ENCODE measurements around the gene SAV1.

Gene SAV1

GRCh38 chr14:50605766-50606165 lies 62.3 kb downstream of the SAV1 start:
- no peak for DNase-seq

DNA sequence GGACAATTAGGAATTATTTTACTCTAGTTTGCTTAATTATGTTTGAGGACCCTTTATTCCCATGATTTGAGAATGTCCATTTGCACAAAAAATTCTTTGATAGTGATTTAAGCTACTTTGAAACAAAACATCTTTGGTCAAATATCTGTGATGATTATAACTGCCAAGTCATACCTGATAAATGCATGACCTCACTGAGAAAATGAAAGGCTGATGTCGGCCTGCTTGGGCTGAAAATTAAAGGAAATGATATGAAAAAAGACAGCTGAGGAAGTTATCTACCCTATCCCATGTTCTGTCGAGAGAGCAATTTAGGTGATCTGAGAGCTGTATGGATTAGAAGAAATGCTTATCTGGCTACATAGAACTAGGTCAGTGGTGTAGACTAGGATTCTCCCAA lies 64.5 kb downstream of the SAV1 start:
- no peak for DNase-seq

DNA sequence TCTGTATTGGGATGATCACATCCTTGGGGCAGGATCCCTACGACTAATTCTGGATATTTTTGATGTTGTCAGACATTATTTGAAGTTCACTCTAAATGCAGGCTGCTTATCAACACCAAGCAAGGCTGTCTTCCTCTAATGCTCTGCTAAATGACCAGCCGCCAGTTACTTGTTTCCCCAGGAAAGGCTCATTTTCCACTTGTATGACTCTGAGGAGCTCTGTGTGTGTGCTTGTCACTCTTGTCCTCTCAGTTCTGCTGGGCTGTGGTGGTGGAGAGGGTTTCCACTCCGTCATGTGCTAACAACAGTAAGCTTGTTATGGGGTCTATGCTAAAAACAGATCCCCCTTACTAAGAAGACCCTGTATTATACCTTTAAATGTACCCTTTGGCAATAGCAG lies 66.1 kb downstream of the SAV1 start:
- DNase-seq, result no peak

DNA sequence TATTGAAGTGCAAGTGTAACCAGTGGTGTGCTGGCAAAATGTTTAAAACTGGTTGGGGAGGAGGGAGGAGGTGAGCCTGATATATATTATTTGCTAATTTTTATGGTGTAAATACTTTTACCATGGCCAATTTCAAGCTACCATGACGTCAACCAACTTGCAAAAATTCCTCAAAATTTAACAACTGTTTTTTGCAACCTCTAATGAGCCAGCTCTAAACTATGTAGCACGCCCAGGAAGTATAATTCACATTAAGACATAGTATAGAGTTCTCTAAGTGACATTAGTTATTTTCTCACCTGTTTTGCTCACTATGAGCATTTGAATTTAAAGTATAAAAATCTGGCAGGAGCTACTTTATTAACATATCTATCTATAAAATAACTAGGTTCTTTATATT lies 66.7 kb downstream of the SAV1 start:
- no peak for DNase-seq

GRCh38 chr14:50600849-50601248 lies 67.3 kb downstream of the SAV1 start:
- DNase-seq, result peak; percentile 20

GRCh38 chr14:50599700-50600444 lies 68.2 kb downstream of the SAV1 start:
- DNase-seq, result peak; percentile 10

GRCh38 chr14:50598765-50599164 lies 69.3 kb downstream of the SAV1 start:
- DNase-seq, result no peak

DNA sequence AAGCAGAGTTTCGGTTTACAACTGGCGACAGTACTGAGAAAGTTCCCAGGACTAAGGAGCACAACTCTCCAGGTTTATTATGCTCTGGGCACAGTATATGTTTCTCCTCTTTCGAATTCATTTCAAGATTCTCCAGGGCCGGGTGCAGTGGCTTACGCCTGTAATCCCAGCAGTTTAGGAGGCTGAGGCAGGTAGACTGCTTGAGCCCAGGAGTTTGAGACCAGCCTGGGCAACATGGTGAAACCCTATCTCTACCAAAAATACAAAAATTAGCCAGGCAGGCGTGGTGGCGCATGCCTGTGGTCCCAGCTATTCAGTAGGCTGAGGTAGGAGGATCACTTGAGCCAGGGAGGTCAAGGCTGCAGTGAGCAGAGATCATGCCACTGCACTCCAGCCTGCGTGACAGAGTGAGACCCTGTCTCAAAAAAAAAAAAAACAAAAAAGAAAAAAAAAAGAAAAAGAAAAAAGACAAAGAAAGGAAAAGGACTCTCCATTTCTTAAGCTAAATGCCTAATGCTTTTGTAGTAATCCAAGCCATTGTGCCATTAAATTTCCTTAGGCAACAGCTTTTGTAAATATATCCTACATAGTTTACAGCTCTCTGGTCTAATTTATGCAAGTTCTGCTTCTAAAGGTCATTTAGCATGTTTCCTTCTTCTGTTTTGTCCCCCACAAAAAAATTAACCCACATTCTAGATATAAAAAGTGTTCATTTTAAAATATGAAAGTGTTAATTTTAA lies 73.4 kb downstream of the SAV1 start:
- no peak for DNase-seq

- DNase-seq, result no peak
Measured at GRCh38 chr14:50590464-50590863, 77.6 kb downstream of the SAV1 start.
